Measurements from ENCODE around the gene C19orf53. TPM values are rescaled to one million over a fixed set of nuclear protein-coding genes. Genes with fewer than 3 reads are reported as not detected.

The C19orf53 gene
- total and polyA plus RNA-seq, 9 of the 15 experiments (the other 6 are each of a cell fraction or from before 2014, with no cell fraction given), result 98.5 to 441 (median 164) TPM

DNA sequence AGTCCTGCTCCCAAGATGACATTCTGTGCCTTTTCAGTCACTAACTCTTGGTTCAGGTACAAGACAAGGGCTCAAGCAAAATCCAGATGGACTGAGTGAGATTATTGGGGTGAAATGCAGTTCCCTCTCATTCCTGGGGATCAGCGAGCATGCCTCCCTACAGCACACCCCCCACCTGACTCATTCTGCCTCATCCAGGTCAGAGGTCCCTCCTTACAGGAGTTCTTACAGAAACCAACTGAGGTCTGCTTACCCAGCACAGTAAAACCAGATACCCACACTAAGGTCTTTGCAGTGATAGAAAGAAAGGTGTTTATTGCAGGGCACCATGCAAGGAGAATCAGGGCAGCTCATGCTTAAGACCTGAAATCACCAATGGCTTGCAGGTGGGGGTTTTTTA is 31.5 kb upstream of the C19orf53 start (continued):
- TF ChIP-seq, protein P1, sequence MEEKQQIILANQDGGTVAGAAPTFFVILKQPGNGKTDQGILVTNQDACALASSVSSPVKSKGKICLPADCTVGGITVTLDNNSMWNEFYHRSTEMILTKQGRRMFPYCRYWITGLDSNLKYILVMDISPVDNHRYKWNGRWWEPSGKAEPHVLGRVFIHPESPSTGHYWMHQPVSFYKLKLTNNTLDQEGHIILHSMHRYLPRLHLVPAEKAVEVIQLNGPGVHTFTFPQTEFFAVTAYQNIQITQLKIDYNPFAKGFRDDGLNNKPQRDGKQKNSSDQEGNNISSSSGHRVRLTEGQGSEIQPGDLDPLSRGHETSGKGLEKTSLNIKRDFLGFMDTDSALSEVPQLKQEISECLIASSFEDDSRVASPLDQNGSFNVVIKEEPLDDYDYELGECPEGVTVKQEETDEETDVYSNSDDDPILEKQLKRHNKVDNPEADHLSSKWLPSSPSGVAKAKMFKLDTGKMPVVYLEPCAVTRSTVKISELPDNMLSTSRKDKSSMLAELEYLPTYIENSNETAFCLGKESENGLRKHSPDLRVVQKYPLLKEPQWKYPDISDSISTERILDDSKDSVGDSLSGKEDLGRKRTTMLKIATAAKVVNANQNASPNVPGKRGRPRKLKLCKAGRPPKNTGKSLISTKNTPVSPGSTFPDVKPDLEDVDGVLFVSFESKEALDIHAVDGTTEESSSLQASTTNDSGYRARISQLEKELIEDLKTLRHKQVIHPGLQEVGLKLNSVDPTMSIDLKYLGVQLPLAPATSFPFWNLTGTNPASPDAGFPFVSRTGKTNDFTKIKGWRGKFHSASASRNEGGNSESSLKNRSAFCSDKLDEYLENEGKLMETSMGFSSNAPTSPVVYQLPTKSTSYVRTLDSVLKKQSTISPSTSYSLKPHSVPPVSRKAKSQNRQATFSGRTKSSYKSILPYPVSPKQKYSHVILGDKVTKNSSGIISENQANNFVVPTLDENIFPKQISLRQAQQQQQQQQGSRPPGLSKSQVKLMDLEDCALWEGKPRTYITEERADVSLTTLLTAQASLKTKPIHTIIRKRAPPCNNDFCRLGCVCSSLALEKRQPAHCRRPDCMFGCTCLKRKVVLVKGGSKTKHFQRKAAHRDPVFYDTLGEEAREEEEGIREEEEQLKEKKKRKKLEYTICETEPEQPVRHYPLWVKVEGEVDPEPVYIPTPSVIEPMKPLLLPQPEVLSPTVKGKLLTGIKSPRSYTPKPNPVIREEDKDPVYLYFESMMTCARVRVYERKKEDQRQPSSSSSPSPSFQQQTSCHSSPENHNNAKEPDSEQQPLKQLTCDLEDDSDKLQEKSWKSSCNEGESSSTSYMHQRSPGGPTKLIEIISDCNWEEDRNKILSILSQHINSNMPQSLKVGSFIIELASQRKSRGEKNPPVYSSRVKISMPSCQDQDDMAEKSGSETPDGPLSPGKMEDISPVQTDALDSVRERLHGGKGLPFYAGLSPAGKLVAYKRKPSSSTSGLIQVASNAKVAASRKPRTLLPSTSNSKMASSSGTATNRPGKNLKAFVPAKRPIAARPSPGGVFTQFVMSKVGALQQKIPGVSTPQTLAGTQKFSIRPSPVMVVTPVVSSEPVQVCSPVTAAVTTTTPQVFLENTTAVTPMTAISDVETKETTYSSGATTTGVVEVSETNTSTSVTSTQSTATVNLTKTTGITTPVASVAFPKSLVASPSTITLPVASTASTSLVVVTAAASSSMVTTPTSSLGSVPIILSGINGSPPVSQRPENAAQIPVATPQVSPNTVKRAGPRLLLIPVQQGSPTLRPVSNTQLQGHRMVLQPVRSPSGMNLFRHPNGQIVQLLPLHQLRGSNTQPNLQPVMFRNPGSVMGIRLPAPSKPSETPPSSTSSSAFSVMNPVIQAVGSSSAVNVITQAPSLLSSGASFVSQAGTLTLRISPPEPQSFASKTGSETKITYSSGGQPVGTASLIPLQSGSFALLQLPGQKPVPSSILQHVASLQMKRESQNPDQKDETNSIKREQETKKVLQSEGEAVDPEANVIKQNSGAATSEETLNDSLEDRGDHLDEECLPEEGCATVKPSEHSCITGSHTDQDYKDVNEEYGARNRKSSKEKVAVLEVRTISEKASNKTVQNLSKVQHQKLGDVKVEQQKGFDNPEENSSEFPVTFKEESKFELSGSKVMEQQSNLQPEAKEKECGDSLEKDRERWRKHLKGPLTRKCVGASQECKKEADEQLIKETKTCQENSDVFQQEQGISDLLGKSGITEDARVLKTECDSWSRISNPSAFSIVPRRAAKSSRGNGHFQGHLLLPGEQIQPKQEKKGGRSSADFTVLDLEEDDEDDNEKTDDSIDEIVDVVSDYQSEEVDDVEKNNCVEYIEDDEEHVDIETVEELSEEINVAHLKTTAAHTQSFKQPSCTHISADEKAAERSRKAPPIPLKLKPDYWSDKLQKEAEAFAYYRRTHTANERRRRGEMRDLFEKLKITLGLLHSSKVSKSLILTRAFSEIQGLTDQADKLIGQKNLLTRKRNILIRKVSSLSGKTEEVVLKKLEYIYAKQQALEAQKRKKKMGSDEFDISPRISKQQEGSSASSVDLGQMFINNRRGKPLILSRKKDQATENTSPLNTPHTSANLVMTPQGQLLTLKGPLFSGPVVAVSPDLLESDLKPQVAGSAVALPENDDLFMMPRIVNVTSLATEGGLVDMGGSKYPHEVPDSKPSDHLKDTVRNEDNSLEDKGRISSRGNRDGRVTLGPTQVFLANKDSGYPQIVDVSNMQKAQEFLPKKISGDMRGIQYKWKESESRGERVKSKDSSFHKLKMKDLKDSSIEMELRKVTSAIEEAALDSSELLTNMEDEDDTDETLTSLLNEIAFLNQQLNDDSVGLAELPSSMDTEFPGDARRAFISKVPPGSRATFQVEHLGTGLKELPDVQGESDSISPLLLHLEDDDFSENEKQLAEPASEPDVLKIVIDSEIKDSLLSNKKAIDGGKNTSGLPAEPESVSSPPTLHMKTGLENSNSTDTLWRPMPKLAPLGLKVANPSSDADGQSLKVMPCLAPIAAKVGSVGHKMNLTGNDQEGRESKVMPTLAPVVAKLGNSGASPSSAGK (IDR thresholded peaks at IDR 0.05), result no peak
- TF ChIP-seq ZFP36 (IDR thresholded peaks at IDR 0.05; ENCODE audit: low read depth, low read length, partially characterized antibody) (no peak), CSDE1 (IDR thresholded peaks at IDR 0.05) (no peak), ZNF518B (CRISPR knock-in tag; IDR thresholded peaks at IDR 0.05) (no peak), KLF6 (CRISPR knock-in tag; IDR thresholded peaks at IDR 0.05; ENCODE audit: borderline replicate concordance) (no peak), ZNF324 (CRISPR knock-in tag; IDR thresholded peaks at IDR 0.05) (no peak), KAT7 (CRISPR knock-in tag; IDR thresholded peaks at IDR 0.05; ENCODE audit: borderline replicate concordance) (no peak), TRIM24 (IDR thresholded peaks at IDR 0.05) (no peak), POLR3G (IDR thresholded peaks at IDR 0.05; ENCODE audit: extremely low read depth, insufficient read length, insufficient replicate concordance) (no peak), HDGF (IDR thresholded peaks at IDR 0.05) (no peak)
- TF ChIP-seq, protein P2, sequence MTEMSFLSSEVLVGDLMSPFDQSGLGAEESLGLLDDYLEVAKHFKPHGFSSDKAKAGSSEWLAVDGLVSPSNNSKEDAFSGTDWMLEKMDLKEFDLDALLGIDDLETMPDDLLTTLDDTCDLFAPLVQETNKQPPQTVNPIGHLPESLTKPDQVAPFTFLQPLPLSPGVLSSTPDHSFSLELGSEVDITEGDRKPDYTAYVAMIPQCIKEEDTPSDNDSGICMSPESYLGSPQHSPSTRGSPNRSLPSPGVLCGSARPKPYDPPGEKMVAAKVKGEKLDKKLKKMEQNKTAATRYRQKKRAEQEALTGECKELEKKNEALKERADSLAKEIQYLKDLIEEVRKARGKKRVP (CRISPR knock-in tag; IDR thresholded peaks at IDR 0.05), result no peak

Data from K562 (cell line).